BLaER1 (cell line): Measurements from ENCODE around the gene RFNG.
"Not testable (repeated sequence)": the region's sequence is repeated elsewhere in the genome, so short reads cannot be mapped to it uniquely, and the experiment has no call there.

Experiments used
- H3K27ac ChIP-seq: shearing (Covaris generic); formaldehyde crosslinking; 2 replicates; pipeline ENCODE4 v1.8.1; 2022
- H3K27me3 ChIP-seq: shearing (Covaris generic); formaldehyde crosslinking; 2 replicates; pipeline ENCODE4 v1.8.1; 2022
- H3K36me3 ChIP-seq: shearing (Covaris generic); formaldehyde crosslinking; 2 replicates; pipeline ENCODE4 v1.8.1; 2022
- H3K4me1 ChIP-seq: shearing (Covaris generic); formaldehyde crosslinking; 2 replicates; pipeline ENCODE4 v1.8.1; 2022
- H3K4me2 ChIP-seq: shearing (Covaris generic); formaldehyde crosslinking; 2 replicates; pipeline ENCODE4 v1.8.1; 2022
- H3K4me3 ChIP-seq: shearing (Covaris generic); formaldehyde crosslinking; 2 replicates; pipeline ENCODE4 v1.8.1; 2022
- H3K9ac ChIP-seq: shearing (Covaris generic); formaldehyde crosslinking; 2 replicates; pipeline ENCODE4 v1.8.1; 2022
- H3K9me3 ChIP-seq: shearing (Covaris generic); formaldehyde crosslinking; 2 replicates; pipeline ENCODE4 v1.8.1; 2022
- H4K20me1 ChIP-seq: shearing (Covaris generic); formaldehyde crosslinking; 2 replicates; pipeline ENCODE4 v1.8.1; 2022
- Cebpa-rat ChIP-seq: shearing (Covaris generic); IDR thresholded peaks from 2 replicates; pipeline ENCODE4 v1.8.1; 2022

RFNG gene

GRCh38 chr17:82043507-82043906 lies 8.1 kb downstream of the RFNG start:
- H3K4me1 ChIP-seq: no peaks in the 10 kb centered on the region
- no peak overlapping the region for H3K4me2 ChIP-seq
- no peak for TF ChIP-seq Cebpa-rat
- peaks cover 20% of the 10 kb centered on the region for H3K36me3 ChIP-seq
- H3K9ac ChIP-seq: no peak overlapping the region
- H4K20me1 ChIP-seq: no peaks in the 10 kb centered on the region
- H3K27me3 ChIP-seq: no peaks in the 10 kb centered on the region
- H3K27ac ChIP-seq: no peak overlapping the region
- no peaks in the 10 kb centered on the region for H3K9me3 ChIP-seq
- H3K4me3 ChIP-seq: no peak overlapping the region

- Histone ChIP-seq H3K27me3 (no peaks in the 10 kb centered on the region), H3K4me1 (peaks cover 6% of the 10 kb centered on the region), H3K9me3 (no peaks in the 10 kb centered on the region), H3K9ac (no peak overlapping the region), H4K20me1 (no peaks in the 10 kb centered on the region), H3K36me3 (peaks cover 11% of the 10 kb centered on the region), H3K4me3 (no peak overlapping the region), H3K4me2 (no peak overlapping the region), H3K27ac (no peak overlapping the region)
- no peak for TF ChIP-seq Cebpa-rat
Observed at GRCh38 chr17:82042649-82043048, 9.0 kb downstream of the RFNG start.

GRCh38 chr17:82041144-82041814 lies 10.3 kb downstream of the RFNG start:
- TF ChIP-seq Cebpa-rat: no peak
- Histone ChIP-seq H3K36me3 (no peaks in the 10 kb centered on the region), H3K27ac (no peak overlapping the region), H3K27me3 (no peaks in the 10 kb centered on the region), H3K4me2 (no peak overlapping the region), H3K9me3 (no peaks in the 10 kb centered on the region), H3K4me1 (peaks cover 12% of the 10 kb centered on the region), H3K4me3 (no peak overlapping the region), H4K20me1 (peaks cover 8% of the 10 kb centered on the region), H3K9ac (no peak overlapping the region)

GRCh38 chr17:82039695-82040299 lies 11.8 kb downstream of the RFNG start:
- Histone ChIP-seq H3K4me1 (peaks cover 23% of the 10 kb centered on the region), H3K4me3 (no peak overlapping the region), H3K9ac (no peak overlapping the region), H3K27me3 (no peaks in the 10 kb centered on the region), H3K27ac (no peak overlapping the region), H4K20me1 (peaks cover 22% of the 10 kb centered on the region), H3K36me3 (no peaks in the 10 kb centered on the region), H3K9me3 (no peaks in the 10 kb centered on the region), H3K4me2 (no peak overlapping the region)
- TF ChIP-seq Cebpa-rat: no peak

DNA sequence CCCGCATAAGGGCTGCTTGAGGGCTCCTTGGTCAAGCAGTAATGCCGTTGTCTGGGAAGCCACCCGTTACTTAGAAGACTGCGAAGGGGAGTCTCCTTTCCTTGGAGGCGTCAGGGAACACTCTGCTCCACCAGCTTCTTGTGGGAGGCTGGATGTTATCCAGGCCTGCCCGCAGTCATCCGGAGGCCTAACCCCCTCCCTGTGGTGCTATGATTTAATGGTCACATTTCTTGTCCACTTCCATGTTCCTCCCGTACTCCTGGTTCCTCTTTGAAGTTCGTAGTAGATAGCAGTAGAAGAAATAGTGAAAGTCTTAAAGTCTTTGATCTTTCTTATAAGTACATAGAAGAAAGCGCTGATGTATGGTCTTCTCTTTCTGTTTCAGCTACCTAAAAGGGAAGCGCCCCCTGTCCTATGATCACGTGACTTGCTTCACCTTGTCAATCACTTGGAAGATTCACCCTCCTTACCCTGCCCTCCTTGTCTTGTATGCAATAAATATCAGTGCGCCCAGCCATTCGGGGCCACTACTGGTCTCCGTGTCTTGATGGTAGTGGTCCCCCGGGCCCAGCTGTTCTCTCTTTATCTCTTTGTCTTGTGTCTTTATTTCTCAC lies 12.7 kb downstream of the RFNG start:
- Histone ChIP-seq H4K20me1 (peaks cover 23% of the 10 kb centered on the region), H3K4me1 (peaks cover 31% of the 10 kb centered on the region)
- not testable (repeated sequence) for H3K27ac ChIP-seq, H3K27me3 ChIP-seq, H3K9me3 ChIP-seq, H3K4me2 ChIP-seq, H3K4me3 ChIP-seq, H3K36me3 ChIP-seq, H3K9ac ChIP-seq

DNA sequence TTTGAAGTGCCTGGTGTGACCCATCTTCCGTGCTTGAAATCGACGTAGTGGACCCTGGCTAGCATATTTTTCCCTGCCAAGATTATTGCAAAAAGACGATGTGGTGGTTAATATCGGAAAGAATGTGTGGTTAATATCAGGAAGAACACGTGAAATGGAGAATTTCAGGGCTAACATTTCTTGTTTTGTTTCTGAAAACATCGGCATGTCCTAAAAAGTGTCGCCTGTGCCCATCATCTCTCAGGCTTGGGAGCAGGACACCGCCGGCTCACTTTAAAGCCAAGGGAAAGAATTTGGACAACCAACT lies 13.8 kb downstream of the RFNG start:
- Histone ChIP-seq H3K4me3 (peak overlapping the region; percentile 83), H3K36me3 (0 out of 2 replicates have a peak, but pooled peaks cover 5% of the 10 kb centered on the region), H3K9ac (no peak overlapping the region), H3K4me2 (peak overlapping the region; percentile 100), H3K27me3 (peaks cover 8% of the 10 kb centered on the region; the same call in 1 of the 2 replicates), H3K4me1 (peaks cover 40% of the 10 kb centered on the region), H3K27ac (no peak overlapping the region), H3K9me3 (no peaks in the 10 kb centered on the region), H4K20me1 (peaks cover 31% of the 10 kb centered on the region)
- TF ChIP-seq Cebpa-rat: no peak

DNA sequence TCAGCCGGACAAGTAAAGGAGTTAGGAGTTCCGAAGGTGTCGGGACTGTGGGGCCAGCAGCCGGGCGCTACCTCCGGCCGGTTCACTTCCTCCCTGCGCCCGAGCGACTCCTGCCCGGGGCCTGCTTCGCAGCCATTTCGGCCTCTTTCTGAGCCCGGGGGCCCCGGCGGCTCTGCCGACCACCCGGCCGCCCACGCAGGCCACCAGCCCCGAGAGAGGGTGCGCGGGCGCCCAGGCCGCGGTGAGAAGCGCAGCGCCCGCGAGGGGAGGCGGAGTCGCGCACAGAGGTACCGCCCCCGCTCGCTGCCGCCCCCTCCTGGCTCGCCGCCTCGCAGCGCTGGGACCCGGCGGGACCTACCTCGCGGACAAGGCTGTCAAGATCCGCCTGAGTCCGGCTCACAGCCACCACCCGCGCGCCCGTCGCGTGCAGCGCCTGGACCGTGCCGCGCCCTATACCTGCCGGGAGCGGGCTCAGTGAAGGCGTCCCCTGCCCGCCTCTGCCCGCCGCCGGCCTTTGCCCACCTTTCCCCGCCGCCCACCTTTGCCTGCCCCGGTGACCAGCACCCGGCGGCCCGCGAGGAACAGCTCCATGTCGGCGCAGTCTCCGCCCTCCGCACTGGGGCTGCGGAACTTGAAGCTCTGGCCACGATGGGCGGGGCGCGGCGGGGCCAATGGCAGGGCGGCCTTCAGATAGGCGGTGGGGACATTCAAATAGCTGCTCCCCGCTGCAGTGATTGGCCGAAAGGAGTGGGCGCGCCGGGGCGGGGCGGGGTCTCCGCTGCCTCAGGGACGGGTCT lies 14.3 kb downstream of the RFNG start, which contains the start of gene DCXR:
Gene DCXR (minus strand): TSS at position 606 of the 797 bp plus-strand sequence. CDS start 15 bp downstream, at position 591.
- peaks cover 13% of the 10 kb centered on the region; the same call in 1 of the 2 replicates for H3K27me3 ChIP-seq
- 0 out of 2 replicates have a peak, but pooled peaks cover 5% of the 10 kb centered on the region for H3K36me3 ChIP-seq
- peaks cover 45% of the 10 kb centered on the region for H3K4me1 ChIP-seq
- peak within 1 kb of the TSS; percentile 100 for H3K4me2 ChIP-seq
- TF ChIP-seq Cebpa-rat: no peak
- H3K9ac ChIP-seq: peak within 1 kb of the TSS; percentile 92
- peaks cover 36% of the 10 kb centered on the region for H4K20me1 ChIP-seq
- H3K9me3 ChIP-seq: no peaks in the 10 kb centered on the region
- H3K4me3 ChIP-seq: peak within 1 kb of the TSS; percentile 83
- peak within 1 kb of the TSS; percentile 82 for H3K27ac ChIP-seq

- H3K4me2 ChIP-seq: peak overlapping the region; percentile 100
- 0 out of 2 replicates have a peak, but pooled peaks cover 5% of the 10 kb centered on the region for H3K36me3 ChIP-seq
- no peaks in the 10 kb centered on the region for H3K9me3 ChIP-seq
- peak overlapping the region; percentile 83 for H3K4me3 ChIP-seq
- H3K27me3 ChIP-seq: peaks cover 17% of the 10 kb centered on the region; the same call in 1 of the 2 replicates
- no peak for TF ChIP-seq Cebpa-rat
- H3K9ac ChIP-seq: peak overlapping the region; percentile 92
- H3K27ac ChIP-seq: peak overlapping the region; percentile 82
- H4K20me1 ChIP-seq: peaks cover 38% of the 10 kb centered on the region
- H3K4me1 ChIP-seq: peaks cover 50% of the 10 kb centered on the region
Observed at GRCh38 chr17:82036634-82037091, 14.9 kb downstream of the RFNG start.

- Histone ChIP-seq H3K4me1 (peaks cover 50% of the 10 kb centered on the region), H3K9me3 (no peaks in the 10 kb centered on the region), H4K20me1 (peaks cover 38% of the 10 kb centered on the region), H3K36me3 (0 out of 2 replicates have a peak, but pooled peaks cover 5% of the 10 kb centered on the region), H3K9ac (peak overlapping the region; percentile 92), H3K4me3 (peak overlapping the region; percentile 83), H3K27me3 (peaks cover 17% of the 10 kb centered on the region; the same call in 1 of the 2 replicates), H3K27ac (peak overlapping the region; percentile 82), H3K4me2 (peak overlapping the region; percentile 100)
- no peak for TF ChIP-seq Cebpa-rat
Observed at GRCh38 chr17:82035956-82036633, 15.5 kb downstream of the RFNG start.
